Trophoblast cell (in vitro differentiated cells and primary cell): ENCODE measurements around the gene SUN3.

Source experiments
- DNase-seq, 2 donors: peaks; one replicate each; pipeline ENCODE4 v3.0.0-alpha.2; 2016
- H2AFZ ChIP-seq: 2 replicates; pipeline ENCODE4 v1.6.1; 2013; ENCODE audit warnings: low read length, moderate library complexity, mild to moderate bottlenecking; ENCODE audit not compliant: insufficient read depth, poor library complexity
- H2AK5ac ChIP-seq: 2 replicates; pipeline ENCODE4 v1.6.1; 2013; ENCODE audit warnings: mild to moderate bottlenecking, low read length
- H2BK120ac ChIP-seq: 2 replicates; pipeline ENCODE4 v1.6.1; 2013; ENCODE audit warnings: low read length, mild to moderate bottlenecking, moderate library complexity; ENCODE audit not compliant: insufficient read depth, poor library complexity
- H2BK12ac ChIP-seq: 2 replicates; pipeline ENCODE4 v1.6.1; 2013; ENCODE audit warnings: mild to moderate bottlenecking, low read length, moderate library complexity
- H2BK5ac ChIP-seq: 2 replicates; pipeline ENCODE4 v1.6.1; 2013; ENCODE audit warnings: low read length, low read depth, moderate library complexity, mild to moderate bottlenecking; ENCODE audit not compliant: poor library complexity
- H3K14ac ChIP-seq: 2 replicates; pipeline ENCODE4 v1.6.1; 2013; ENCODE audit warnings: mild to moderate bottlenecking, low read length
- H3K18ac ChIP-seq: 2 replicates; pipeline ENCODE4 v1.6.1; 2013; ENCODE audit warnings: mild to moderate bottlenecking, low read length
- H3K23ac ChIP-seq: 2 replicates; pipeline ENCODE4 v1.6.1; 2013; ENCODE audit warnings: low read length
- H3K27ac ChIP-seq: 2 replicates; pipeline ENCODE4 v1.5.1; 2013; ENCODE audit warnings: low read depth, mild to moderate bottlenecking, inconsistent platforms, low read length, moderate library complexity
- H3K27me3 ChIP-seq: 2 replicates; pipeline ENCODE4 v1.6.1; 2013; ENCODE audit warnings: inconsistent platforms, mild to moderate bottlenecking, low read length, moderate library complexity; ENCODE audit not compliant: insufficient read depth
- H3K36me3 ChIP-seq, 2 experiments: 1 replicate in 1 of 2; 2 replicates in 1 of 2; pipeline ENCODE4 v1.6.1; 2013; ENCODE audit warnings: low read length in 2 of 2, mild to moderate bottlenecking in 2 of 2, moderate library complexity in 1 of 2; ENCODE audit not compliant: insufficient read depth in 2 of 2, control insufficient read depth in 1 of 2
- H3K4ac ChIP-seq: 2 replicates; pipeline ENCODE4 v1.6.1; 2013; ENCODE audit warnings: low read depth, mild to moderate bottlenecking, low read length, moderate library complexity
- H3K4me1 ChIP-seq, 2 experiments: 1 replicate in 1 of 2; 2 replicates in 1 of 2; pipeline ENCODE4 v1.6.1; 2013; ENCODE audit warnings: low read length in 2 of 2, mild to moderate bottlenecking in 2 of 2, moderate library complexity in 1 of 2; ENCODE audit not compliant: insufficient read depth in 2 of 2, control insufficient read depth in 1 of 2
- H3K4me2 ChIP-seq: 2 replicates; pipeline ENCODE4 v1.6.1; 2013; ENCODE audit warnings: inconsistent platforms, mild to moderate bottlenecking, low read length, moderate library complexity
- H3K4me3 ChIP-seq: 2 replicates; pipeline ENCODE4 v1.5.1; 2013; ENCODE audit warnings: mild to moderate bottlenecking, low read depth, low read length, inconsistent platforms
- H3K79me1 ChIP-seq: one replicate; pipeline ENCODE4 v1.6.1; 2013; ENCODE audit warnings: low read length
- H3K79me2 ChIP-seq: 2 replicates; pipeline ENCODE4 v1.6.1; 2013; ENCODE audit warnings: low read length, mild to moderate bottlenecking; ENCODE audit not compliant: control insufficient read depth, insufficient read depth, poor library complexity
- H3K9ac ChIP-seq: 2 replicates; pipeline ENCODE4 v1.6.1; 2013; ENCODE audit warnings: mild to moderate bottlenecking, low read length
- H3K9me3 ChIP-seq: 2 replicates; pipeline ENCODE4 v1.6.1; 2013; ENCODE audit warnings: low read depth, mild to moderate bottlenecking, control low read depth, inconsistent platforms, low read length; ENCODE audit not compliant: insufficient read depth
- H4K12ac ChIP-seq: 2 replicates; pipeline ENCODE4 v1.6.1; 2013; ENCODE audit warnings: low read depth, mild to moderate bottlenecking, low read length, moderate library complexity
- H4K8ac ChIP-seq: 2 replicates; pipeline ENCODE4 v1.6.1; 2013; ENCODE audit warnings: low read depth, mild to moderate bottlenecking, low read length, moderate library complexity
- H4K91ac ChIP-seq: one replicate; pipeline ENCODE4 v1.6.1; 2013; ENCODE audit warnings: low read depth, mild to moderate bottlenecking, low read length, moderate library complexity
- WGBS: extraction: QIAGEN DNeasy Blood & Tissue Kit; methylation state at CpG from one replicate; pipeline ENCODE4 v1.1.7; 2013; ENCODE audit warnings: missing lambda C conversion rate; ENCODE audit not compliant: insufficient read length, insufficient coverage; ENCODE audit errors: extremely low coverage; 5-methylcytosine and 5-hydroxymethylcytosine counted together

The SUN3 gene

GRCh38 chr7:47942132-47942531 is 86.8 kb downstream of the SUN3 start:
- Histone ChIP-seq H4K8ac (no peak overlapping the region), H4K12ac (no peak overlapping the region), H3K36me3 (no peaks in the 10 kb centered on the region), H3K14ac (no peak overlapping the region), H3K9ac (no peak overlapping the region), H3K23ac (no peak overlapping the region), H3K18ac (no peak overlapping the region), H2AK5ac (no peak overlapping the region), H3K79me1 (peaks cover 2% of the 10 kb centered on the region), H2BK5ac (no peak overlapping the region), H2BK12ac (no peak overlapping the region), H3K4me2 (no peak overlapping the region), H3K27ac (no peak overlapping the region), H3K9me3 (peaks cover 3% of the 10 kb centered on the region), H2BK120ac (no peak overlapping the region), H2AFZ (no peak overlapping the region), H3K4me3 (no peak overlapping the region), H3K79me2 (no peaks in the 10 kb centered on the region), H3K4me1 (peaks cover 4 to 10% of the 10 kb centered on the region in 2 experiments), H3K27me3 (no peaks in the 10 kb centered on the region), H4K91ac (no peak overlapping the region), H3K4ac (no peak overlapping the region)
- WGBS, result 100% methylated on average over 1 of the region's 10 CpGs
- DNase-seq, result peak in 1 of 2 donors; percentile 15

- peaks cover 4 to 10% of the 10 kb centered on the region in 2 experiments for H3K4me1 ChIP-seq
These were observed 87.6 kb downstream of the SUN3 start for GRCh38 chr7:47941136-47941844.

GRCh38 chr7:47940088-47941013 is 88.6 kb downstream of the SUN3 start:
- Histone ChIP-seq H4K12ac (no peak overlapping the region), H3K9me3 (peaks cover 2% of the 10 kb centered on the region), H3K27ac (no peak overlapping the region), H2BK12ac (no peak overlapping the region), H4K8ac (no peak overlapping the region), H3K27me3 (no peaks in the 10 kb centered on the region), H2AFZ (no peak overlapping the region), H4K91ac (no peak overlapping the region), H2BK5ac (no peak overlapping the region), H3K23ac (no peak overlapping the region), H3K4me3 (no peak overlapping the region), H3K4me1 (peaks cover 4 to 10% of the 10 kb centered on the region in 2 experiments), H3K4ac (no peak overlapping the region), H2AK5ac (no peak overlapping the region), H3K79me2 (no peaks in the 10 kb centered on the region), H2BK120ac (no peak overlapping the region), H3K9ac (no peak overlapping the region), H3K18ac (no peak overlapping the region), H3K14ac (no peak overlapping the region), H3K4me2 (no peak overlapping the region), H3K36me3 (no peaks in the 10 kb centered on the region), H3K79me1 (peaks cover 2% of the 10 kb centered on the region)
- no CpG with 5 or more reads among the region's 14 CpGs for WGBS
- peak; percentile 85 to 90 for DNase-seq

More at GRCh38 chr7:47941136-47941844, 87.6 kb downstream of the SUN3 start:
- no peak overlapping the region for H2BK120ac ChIP-seq
- H4K8ac ChIP-seq, result no peak overlapping the region
- no peak overlapping the region for H2BK5ac ChIP-seq
- no peak overlapping the region for H3K23ac ChIP-seq
- H3K4me3 ChIP-seq, result no peak overlapping the region
- peaks cover 1% of the 10 kb centered on the region for H3K9me3 ChIP-seq
- H3K79me2 ChIP-seq, result no peaks in the 10 kb centered on the region
- no peak overlapping the region for H3K4ac ChIP-seq
- no peak overlapping the region for H3K9ac ChIP-seq
- peak; percentile 68 to 87 for DNase-seq
- H4K12ac ChIP-seq, result no peak overlapping the region
- H3K18ac ChIP-seq, result no peak overlapping the region
- no peak overlapping the region for H3K14ac ChIP-seq
- no CpG with 5 or more reads among the region's 9 CpGs for WGBS
- no peak overlapping the region for H4K91ac ChIP-seq
- no peaks in the 10 kb centered on the region for H3K27me3 ChIP-seq
- no peak overlapping the region for H2AFZ ChIP-seq
- no peak overlapping the region for H3K4me2 ChIP-seq
- H2AK5ac ChIP-seq, result no peak overlapping the region
- H3K36me3 ChIP-seq, result no peaks in the 10 kb centered on the region
- no peak overlapping the region for H2BK12ac ChIP-seq
- peaks cover 2% of the 10 kb centered on the region for H3K79me1 ChIP-seq
- H3K27ac ChIP-seq, result no peak overlapping the region

GRCh38 chr7:47939425-47940036 is 89.4 kb downstream of the SUN3 start:
- Histone ChIP-seq H3K36me3 (no peaks in the 10 kb centered on the region), H3K79me1 (peaks cover 2% of the 10 kb centered on the region), H3K27me3 (no peaks in the 10 kb centered on the region), H3K4me1 (peaks cover 4 to 10% of the 10 kb centered on the region in 2 experiments), H4K12ac (no peak overlapping the region), H3K27ac (no peak overlapping the region), H2AK5ac (no peak overlapping the region), H2BK120ac (no peak overlapping the region), H2AFZ (no peak overlapping the region), H3K23ac (no peak overlapping the region), H3K4ac (no peak overlapping the region), H4K8ac (no peak overlapping the region), H4K91ac (no peak overlapping the region), H3K14ac (no peak overlapping the region), H3K4me3 (no peak overlapping the region), H3K9me3 (peaks cover 2% of the 10 kb centered on the region), H2BK5ac (no peak overlapping the region), H3K18ac (no peak overlapping the region), H3K4me2 (no peak overlapping the region), H3K79me2 (no peaks in the 10 kb centered on the region), H2BK12ac (no peak overlapping the region), H3K9ac (no peak overlapping the region)
- DNase-seq, result no peak
- WGBS, result no CpG with 5 or more reads among the region's 7 CpGs
